ENCODE results near the gene KCTD13.

DNA sequence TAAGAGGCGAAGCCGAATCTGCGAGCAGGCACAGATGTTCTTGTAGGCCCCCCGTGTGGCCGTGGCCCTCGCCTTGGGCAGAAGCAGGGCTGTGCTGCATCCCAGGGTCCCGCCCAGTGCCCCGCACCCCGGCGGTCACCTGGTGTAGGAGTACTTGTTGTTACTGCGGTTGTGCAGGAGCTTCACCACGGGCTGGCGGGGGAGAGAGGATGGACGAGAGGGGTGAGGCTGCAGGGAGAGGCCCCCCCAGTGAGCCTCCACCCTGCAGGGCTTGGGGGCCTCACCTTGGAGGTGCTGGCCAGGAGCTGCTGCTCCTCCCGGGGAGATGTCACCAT is 14.4 kb downstream of the KCTD13 start:
- no peak for TF ChIP-seq SUZ12 (IDR thresholded peaks at IDR 0.05; ENCODE audit: extremely low read depth, insufficient read depth, insufficient read length)
- TF ChIP-seq YY1 (IDR thresholded peaks at IDR 0.05; ENCODE audit: insufficient read depth, insufficient read length): no peak

Data from NT2/D1 (cell line).